ENCODE measurements around the gene RPP38.

GRCh38 chr10:15113766-15114165 lies 16.6 kb downstream of the RPP38 start:
- TF ChIP-seq CTCF (conservative IDR thresholded peaks at IDR 0.05; ENCODE audit: low read length) (no peak), EZH2phosphoT487 (IDR thresholded peaks at IDR 0.05; ENCODE audit: borderline replicate concordance, low read depth, low read length) (no peak)

Data from OCI-LY7 (cell line).